Measurements from ENCODE around the gene C6orf136. TPM values are rescaled to one million over a fixed set of nuclear protein-coding genes. Genes with fewer than 3 reads are reported as not detected.

The C6orf136 gene
- total RNA-seq, 1 donor from 2014 or later: 21.6 TPM

- H3K4me1 Mint-ChIP-seq: peaks cover 6% of the 10 kb centered on the region
- peak overlapping the region; percentile 24 for H3K27ac Mint-ChIP-seq
- DNase-seq (no peak), ATAC-seq (ENCODE audit: low read depth) (no peak)
- H3K4me3 Mint-ChIP-seq: no peak overlapping the region
- no peaks in the 10 kb centered on the region for H3K9me3 Mint-ChIP-seq
- intact Hi-C loops (cut with micrococcal nuclease): loop anchor here (1.0 kb wide), 1 partner anchor 8 kb away; no protein-coding TSS in a partner anchor
- H3K36me3 Mint-ChIP-seq (ENCODE audit: low read depth): peaks cover 88% of the 10 kb centered on the region
- TF ChIP-seq CTCF (IDR thresholded peaks at IDR 0.05): no peak
- H3K27me3 Mint-ChIP-seq: no peaks in the 10 kb centered on the region
- ChIA-PET CTCF (interaction anchor here (1.8 kb wide), 1 partner anchor 127 kb away, joined by 6 read pairs; no protein-coding TSS in a partner anchor), POLR2A (interaction anchor here (1.2 kb wide), 1 partner anchor 13 kb away, joined by 3 read pairs; the partner anchor contains the start of genes MRPS18B and PPP1R10)
Observed at GRCh38 chr6:30603961-30604360, 43.0 kb upstream of the C6orf136 start.

- H3K36me3 Mint-ChIP-seq (ENCODE audit: low read depth): peaks cover 70% of the 10 kb centered on the region
- H3K4me3 Mint-ChIP-seq: no peak overlapping the region
Observed at GRCh38 chr6:30610065-30610464, 36.9 kb upstream of the C6orf136 start.

DNA sequence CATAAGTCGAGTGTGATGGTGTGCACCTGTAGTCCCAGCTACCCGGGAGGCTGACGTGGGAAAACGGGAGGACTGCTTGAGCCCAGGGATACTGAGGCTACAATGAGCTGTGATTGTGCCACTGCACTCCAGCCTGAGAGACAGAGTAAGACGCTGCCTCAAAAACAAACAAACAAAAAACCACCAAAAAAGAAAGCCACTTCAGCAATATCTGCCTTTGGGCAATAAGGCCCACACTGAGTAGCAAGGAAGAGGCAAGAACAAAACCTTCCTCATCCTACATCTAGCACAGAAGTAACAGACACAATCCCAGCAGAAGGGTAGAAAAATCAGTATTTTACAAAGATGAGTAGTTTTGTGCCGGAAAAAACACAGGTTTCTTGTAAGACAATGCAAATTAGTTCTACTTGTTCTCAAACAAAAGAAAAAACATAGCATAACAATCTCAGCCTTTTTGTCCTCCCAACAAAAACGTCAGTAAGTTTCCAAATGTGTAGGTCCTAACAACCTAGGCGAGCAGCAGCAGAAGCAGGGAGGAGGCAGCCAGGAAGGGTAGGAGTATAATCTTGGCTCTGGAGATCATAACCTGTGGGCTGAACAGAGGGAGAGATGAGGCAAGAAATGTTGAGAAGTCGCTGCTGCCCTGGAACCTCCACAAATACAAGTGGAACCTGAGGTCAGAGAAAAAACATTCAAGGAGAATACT, 35.6 kb upstream of the C6orf136 start:
- ChIA-PET POLR2A (interaction anchor here (0.6 to 4.8 kb wide), 7 partner anchors 11 to 128 kb away, joined by 3 to 75 read pairs (median 4); partner anchors contain the start of gene ABCF1), CTCF (interaction anchor here (1.0 to 1.5 kb wide), 5 partner anchors 13 to 129 kb away, joined by 3 to 6 read pairs (median 4); no protein-coding TSS in a partner anchor)
- H3K36me3 Mint-ChIP-seq (ENCODE audit: low read depth): peaks cover 71% of the 10 kb centered on the region
- intact Hi-C loops (cut with micrococcal nuclease): no loop called here
- no peaks in the 10 kb centered on the region for H3K27me3 Mint-ChIP-seq
- peaks cover 58% of the 10 kb centered on the region for H3K4me1 Mint-ChIP-seq
- no peak for TF ChIP-seq CTCF (IDR thresholded peaks at IDR 0.05)
- no peaks in the 10 kb centered on the region for H3K9me3 Mint-ChIP-seq
- H3K4me3 Mint-ChIP-seq: no peak overlapping the region
- H3K27ac Mint-ChIP-seq: peak overlapping the region; percentile 38
- DNase-seq: no peak
- ATAC-seq (ENCODE audit: low read depth): no peak

More at GRCh38 chr6:30610065-30610464, 36.9 kb upstream of the C6orf136 start:
- peak overlapping the region; percentile 27 for H3K27ac Mint-ChIP-seq
- H3K4me1 Mint-ChIP-seq: peaks cover 58% of the 10 kb centered on the region
- no peak for DNase-seq
- no peak for ATAC-seq (ENCODE audit: low read depth)
- POLR2A ChIA-PET: interaction anchor here (0.6 to 1.3 kb wide), 6 partner anchors 11 to 1241 kb away, joined by 3 to 5 read pairs (median 4); partner anchors contain the start of gene ABCF1
- no peaks in the 10 kb centered on the region for H3K9me3 Mint-ChIP-seq
- intact Hi-C loops (cut with micrococcal nuclease): no loop called here
- CTCF ChIA-PET: interaction anchor here (1.0 to 1.5 kb wide), 6 partner anchors 12 to 128 kb away, joined by 3 to 6 read pairs (median 4); no protein-coding TSS in a partner anchor
- H3K27me3 Mint-ChIP-seq: no peaks in the 10 kb centered on the region
- no peak for TF ChIP-seq CTCF (IDR thresholded peaks at IDR 0.05)

DNA sequence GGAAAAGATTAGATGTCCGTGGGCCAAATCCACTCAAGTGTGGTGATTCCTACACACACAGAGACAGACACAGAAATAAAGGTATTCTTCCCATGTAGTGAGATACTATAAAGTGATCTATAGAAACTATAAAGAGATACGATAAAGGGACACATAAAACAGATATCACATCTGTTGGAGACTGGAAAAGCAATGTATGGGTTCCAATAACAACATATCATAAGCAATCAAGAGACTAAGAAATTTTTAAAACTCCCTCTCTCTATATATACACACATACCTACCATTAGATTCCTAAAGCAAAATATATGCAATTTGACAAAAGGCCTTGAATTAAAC, 35.1 kb upstream of the C6orf136 start:
- H3K9me3 Mint-ChIP-seq: no peaks in the 10 kb centered on the region
- no peak for TF ChIP-seq CTCF (IDR thresholded peaks at IDR 0.05)
- no peaks in the 10 kb centered on the region for H3K27me3 Mint-ChIP-seq
- no peak overlapping the region for H3K4me3 Mint-ChIP-seq
- H3K4me1 Mint-ChIP-seq: peaks cover 55% of the 10 kb centered on the region
- DNase-seq (no peak), ATAC-seq (ENCODE audit: low read depth) (no peak)
- peaks cover 71% of the 10 kb centered on the region for H3K36me3 Mint-ChIP-seq (ENCODE audit: low read depth)
- H3K27ac Mint-ChIP-seq: peak overlapping the region; percentile 38
- intact Hi-C loops (cut with micrococcal nuclease): loop anchor here (1.0 kb wide), 1 partner anchor 9 kb away; no protein-coding TSS in a partner anchor
- POLR2A ChIA-PET: interaction anchor here (0.7 to 4.8 kb wide), 4 partner anchors 13 to 69 kb away, joined by 3 to 75 read pairs (median 28); partner anchors contain the start of gene ABCF1
- CTCF ChIA-PET: interaction anchor here (0.9 to 4.6 kb wide), 2 partner anchors 14 to 130 kb away, joined by 3 to 21 read pairs; no protein-coding TSS in a partner anchor

- H3K4me3 Mint-ChIP-seq: no peak overlapping the region
- DNase-seq (no peak), ATAC-seq (ENCODE audit: low read depth) (no peak)
- H3K9me3 Mint-ChIP-seq: no peaks in the 10 kb centered on the region
- CTCF ChIA-PET: interaction anchor here (0.9 to 4.6 kb wide), 3 partner anchors 15 to 130 kb away, joined by 3 to 21 read pairs (median 14); no protein-coding TSS in a partner anchor
- H3K27me3 Mint-ChIP-seq: no peaks in the 10 kb centered on the region
- intact Hi-C loops (cut with micrococcal nuclease): loop anchor here (1.0 kb wide), 1 partner anchor 9 kb away; no protein-coding TSS in a partner anchor
- no peak for TF ChIP-seq CTCF (IDR thresholded peaks at IDR 0.05)
- H3K27ac Mint-ChIP-seq: peak overlapping the region; percentile 38
- peaks cover 73% of the 10 kb centered on the region for H3K36me3 Mint-ChIP-seq (ENCODE audit: low read depth)
- POLR2A ChIA-PET: interaction anchor here (0.5 to 4.8 kb wide), 8 partner anchors 13 to 114 kb away, joined by 3 to 75 read pairs (median 4); partner anchors contain the start of genes ABCF1 and PRR3
- H3K4me1 Mint-ChIP-seq: peaks cover 55% of the 10 kb centered on the region
Observed at GRCh38 chr6:30612213-30612612, 34.7 kb upstream of the C6orf136 start.
